GM18867 (cell line): ENCODE measurements around the gene NR6A1.

Experiments used
- ATAC-seq: cut with Tn5 transposase; IDR thresholded peaks from one replicate; pipeline ENCODE4 v1.9.1; 2021; ENCODE audit warnings: mild to moderate bottlenecking, moderate library complexity; ENCODE audit not compliant: unreplicated experiment

NR6A1 gene

GRCh38 chr9:124771021-124771866 lies at the start of gene NR6A1:
TSS of gene NR6A1 (minus strand) at chr9:124771311.
- peak; percentile 88 for ATAC-seq

GRCh38 chr9:124818431-124819281 lies 47.5 kb upstream of the NR6A1 start:
- peak; percentile 56 for ATAC-seq

DNA sequence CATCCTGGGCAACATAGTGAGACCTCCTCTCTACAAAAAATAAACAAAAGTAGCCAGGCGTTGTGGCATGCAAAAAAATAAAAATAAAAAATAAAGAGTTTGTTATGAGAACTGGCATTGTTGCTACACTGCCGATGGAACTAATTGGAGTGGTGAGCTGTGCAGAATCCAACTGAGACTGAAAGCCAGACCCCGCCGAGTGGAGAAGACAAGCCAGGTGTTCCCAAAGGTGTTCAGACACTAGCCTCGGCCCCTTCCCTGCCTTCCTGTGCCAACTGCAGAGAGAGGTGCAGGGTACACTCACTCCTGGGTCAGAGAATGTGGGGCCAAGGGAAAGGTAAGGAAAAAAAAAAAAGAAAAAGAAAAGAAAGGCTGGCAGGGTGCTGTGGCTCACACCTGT lies 44.5 kb upstream of the NR6A1 start:
- no peak for ATAC-seq

DNA sequence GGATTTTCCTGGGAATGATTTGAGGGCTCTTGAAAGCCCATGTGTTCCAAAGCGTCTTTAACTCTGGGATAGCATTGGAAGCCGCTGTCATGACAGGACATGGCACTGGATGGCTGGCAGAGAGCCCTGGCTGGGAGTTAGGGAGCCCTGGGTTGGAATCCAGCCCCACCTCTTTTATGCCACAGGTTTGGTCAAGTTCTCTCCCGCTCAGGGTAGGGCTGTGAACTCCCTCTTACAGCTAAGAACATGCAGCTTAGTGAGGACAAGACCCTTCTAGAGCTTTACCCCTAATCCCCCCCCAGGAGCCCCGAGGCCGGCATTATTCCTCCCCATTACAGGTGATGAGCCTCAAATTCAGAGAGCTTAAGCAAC lies 43.0 kb upstream of the NR6A1 start:
- no peak for ATAC-seq

GRCh38 chr9:124813501-124814163 lies 42.5 kb upstream of the NR6A1 start:
- ATAC-seq, result no peak

GRCh38 chr9:124813041-124813440 lies 41.9 kb upstream of the NR6A1 start:
- ATAC-seq, result no peak

GRCh38 chr9:124812441-124812876 lies 41.3 kb upstream of the NR6A1 start:
- no peak for ATAC-seq

DNA sequence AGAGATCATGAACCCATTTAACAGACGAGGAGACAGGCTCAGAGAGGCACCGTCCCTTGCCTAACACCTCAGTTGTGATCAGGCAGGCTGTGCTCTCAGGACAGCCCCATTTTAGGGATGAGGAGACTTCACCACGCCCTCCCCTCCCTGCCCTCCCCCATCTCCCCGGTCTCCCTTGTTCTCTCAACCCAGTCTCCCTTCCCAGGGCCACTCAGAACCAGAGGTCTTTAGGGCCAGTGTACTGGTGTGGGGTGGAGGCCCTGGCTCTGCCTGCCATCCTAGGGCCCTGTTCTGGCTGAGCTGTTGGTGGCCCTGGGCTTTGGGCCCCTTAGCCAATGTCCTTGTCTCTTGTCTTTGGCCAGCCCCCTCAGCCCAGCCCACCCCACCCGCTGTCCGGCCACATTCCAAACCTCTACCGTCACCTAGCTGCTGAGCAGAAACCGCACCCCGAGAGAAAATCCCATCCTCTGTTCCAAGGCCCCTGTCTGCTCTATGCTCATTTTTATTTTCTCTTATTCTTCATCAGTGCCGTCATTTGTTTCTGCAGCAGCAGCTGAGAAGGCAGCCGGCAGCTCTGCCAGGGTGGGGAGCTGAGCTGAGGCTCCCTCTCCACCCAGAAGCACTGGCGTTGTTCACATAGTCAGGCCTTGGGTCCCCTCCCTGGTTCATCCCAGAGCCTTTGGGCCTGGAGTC lies 39.7 kb upstream of the NR6A1 start:
- no peak for ATAC-seq

DNA sequence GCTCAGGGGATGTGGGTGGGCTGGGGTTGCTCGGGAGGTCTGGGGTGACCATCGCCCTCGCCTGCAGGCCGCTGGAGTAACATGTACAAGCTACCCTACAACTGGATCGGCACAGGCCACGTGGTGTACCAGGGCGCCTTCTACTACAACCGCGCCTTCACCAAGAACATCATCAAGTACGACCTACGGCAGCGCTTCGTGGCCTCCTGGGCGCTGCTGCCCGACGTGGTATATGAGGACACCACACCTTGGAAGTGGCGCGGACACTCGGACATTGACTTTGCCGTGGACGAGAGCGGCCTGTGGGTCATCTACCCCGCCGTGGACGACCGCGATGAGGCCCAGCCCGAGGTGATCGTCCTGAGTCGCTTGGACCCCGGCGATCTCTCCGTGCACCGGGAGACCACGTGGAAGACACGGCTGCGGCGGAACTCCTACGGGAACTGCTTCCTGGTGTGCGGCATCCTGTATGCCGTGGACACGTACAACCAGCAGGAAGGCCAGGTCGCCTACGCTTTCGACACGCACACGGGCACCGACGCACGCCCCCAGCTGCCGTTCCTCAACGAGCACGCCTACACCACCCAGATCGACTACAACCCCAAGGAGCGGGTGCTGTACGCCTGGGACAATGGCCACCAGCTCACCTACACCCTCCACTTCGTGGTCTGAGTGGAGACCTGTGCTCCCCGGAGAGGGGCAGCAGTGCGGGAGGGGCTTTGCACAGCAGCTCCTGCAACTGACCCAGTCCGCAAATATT lies 38.8 kb upstream of the NR6A1 start:
- no peak for ATAC-seq

DNA sequence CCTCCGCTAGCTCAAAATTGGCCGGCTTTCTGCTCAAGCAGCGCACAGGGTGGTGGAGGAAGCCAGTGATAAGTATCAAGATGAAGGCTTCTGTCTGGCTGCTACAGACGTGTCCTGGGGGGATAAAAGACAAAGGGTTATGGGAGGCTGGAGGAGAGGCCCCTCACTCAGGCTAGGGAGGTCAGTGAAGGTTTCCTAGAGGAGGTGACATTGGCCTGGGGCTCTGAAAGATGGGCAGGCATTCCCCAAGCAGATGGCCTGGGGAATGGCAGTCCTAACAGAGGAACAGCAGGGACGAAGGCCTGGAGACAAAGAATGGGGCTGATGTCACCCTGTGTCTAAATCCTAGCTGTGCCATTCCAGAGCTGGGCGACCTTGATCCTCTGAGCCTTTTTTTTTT lies 38.1 kb upstream of the NR6A1 start:
- ATAC-seq, result no peak

GRCh38 chr9:124808246-124808956 lies 37.3 kb upstream of the NR6A1 start:
- ATAC-seq, result no peak

GRCh38 chr9:124805186-124805585 lies 34.1 kb upstream of the NR6A1 start:
- no peak for ATAC-seq

DNA sequence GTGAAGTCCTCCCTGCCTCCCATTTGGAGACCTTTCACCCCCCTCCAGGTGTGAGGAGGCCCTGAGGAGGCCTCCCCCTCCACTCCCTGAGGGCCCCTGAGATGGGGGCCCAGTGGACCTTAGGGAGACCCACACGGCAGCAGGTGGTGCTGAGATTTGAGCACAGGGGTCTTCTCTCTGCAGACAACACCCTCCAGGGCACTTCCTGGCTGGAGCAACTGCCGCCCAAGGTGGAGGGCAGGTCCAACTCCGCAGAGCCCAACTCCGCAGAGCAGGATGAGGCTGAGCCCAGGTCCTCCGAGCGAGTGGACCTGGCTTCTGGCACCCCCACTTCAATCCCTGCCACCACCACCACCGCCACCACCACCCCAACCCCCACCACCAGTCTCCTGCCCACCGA lies 32.8 kb upstream of the NR6A1 start:
- no peak for ATAC-seq

GRCh38 chr9:124802426-124802825 lies 31.3 kb upstream of the NR6A1 start:
- ATAC-seq, result no peak

DNA sequence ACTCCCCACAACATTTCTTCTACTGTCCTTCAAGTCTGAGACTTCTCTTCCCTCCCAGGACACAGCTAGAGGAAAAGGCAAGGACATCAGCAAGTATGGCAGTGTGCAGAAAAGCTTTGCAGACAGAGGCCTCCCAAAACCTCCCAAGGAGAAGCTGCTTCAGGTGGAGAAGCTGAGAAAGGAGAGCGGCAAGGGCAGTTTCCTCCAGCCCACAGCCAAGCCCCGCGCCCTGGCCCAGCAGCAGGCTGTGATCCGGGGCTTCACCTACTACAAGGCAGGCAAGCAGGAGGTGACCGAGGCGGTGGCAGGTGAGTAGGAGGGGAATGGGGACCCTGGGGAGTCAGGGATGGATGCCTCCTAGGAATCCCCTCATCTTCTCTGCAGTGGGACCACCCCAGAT lies 30.2 kb upstream of the NR6A1 start:
- no peak for ATAC-seq

- ATAC-seq, result no peak
Measured at GRCh38 chr9:124800306-124801259, 29.5 kb upstream of the NR6A1 start.

DNA sequence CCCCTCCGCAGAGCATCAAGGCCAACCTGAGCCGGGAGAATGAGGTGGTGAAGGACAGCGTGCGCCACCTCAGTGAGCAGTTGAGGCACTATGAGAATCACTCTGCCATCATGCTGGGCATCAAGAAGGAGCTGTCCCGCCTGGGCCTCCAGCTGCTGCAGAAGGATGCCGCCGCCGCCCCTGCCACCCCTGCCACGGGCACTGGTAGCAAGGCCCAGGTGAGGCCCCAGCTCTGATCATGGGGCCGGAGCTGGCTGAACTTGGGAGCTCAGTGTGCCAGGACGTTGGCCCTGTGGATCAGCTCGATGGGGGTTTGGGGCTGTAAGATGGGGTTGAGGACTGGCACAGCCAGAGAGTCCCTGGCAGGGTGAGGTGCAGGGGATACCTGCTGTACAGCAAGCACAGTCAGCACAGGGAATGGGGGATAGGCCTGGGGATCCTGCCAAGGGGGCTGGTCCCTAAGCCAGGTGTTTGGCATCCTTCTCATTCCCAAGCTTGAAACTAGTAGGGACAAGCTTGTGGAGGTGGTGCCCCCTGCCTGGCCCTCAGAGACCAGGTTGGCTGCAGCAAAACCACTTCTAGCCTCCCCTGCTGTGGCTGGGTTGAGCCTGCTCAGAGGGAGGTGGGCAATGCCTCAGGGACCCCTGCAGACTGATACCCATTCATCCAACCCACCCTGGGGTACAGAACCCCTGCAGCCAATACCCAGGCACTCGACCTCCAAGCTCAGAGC lies 28.3 kb upstream of the NR6A1 start:
- no peak for ATAC-seq
